Activated CD8-positive, alpha-beta memory T cell treated with anti-CD3 and anti-CD28 coated beads, Interleukin-2, amount 50 U/mL, for 1 hour (primary cell): ENCODE measurements around the gene LONP2.
A peak's percentile ranks its signal among the peaks of the same experiment; 100 is the strongest.
"Not testable (repeated sequence)": the region's sequence is repeated elsewhere in the genome, so short reads cannot be mapped to it uniquely, and the experiment has no call there.

Source experiments
- DNase-seq: peaks from one replicate; pipeline ENCODE4 v3.0.0-alpha.2; 2020; ENCODE audit errors: extremely low read depth

Gene LONP2

DNA sequence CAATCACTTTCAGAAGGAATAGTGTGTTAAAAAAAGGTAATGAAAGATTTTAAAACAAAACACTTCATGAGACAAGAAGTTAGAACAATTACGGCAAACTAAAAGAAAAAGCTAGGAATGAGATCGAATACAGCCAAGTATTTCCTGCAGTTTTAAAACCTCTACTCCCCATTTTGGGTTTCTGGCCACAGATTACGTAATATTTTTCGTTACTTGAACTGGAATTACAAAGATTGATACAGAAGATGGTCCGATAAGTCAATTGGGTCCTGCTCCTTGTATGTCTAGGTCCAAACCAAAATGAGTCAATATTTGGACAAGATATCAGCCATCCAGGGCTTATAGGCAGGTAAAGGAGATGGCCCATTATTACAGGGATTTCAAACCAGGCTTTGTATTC is 88.9 kb downstream of the LONP2 start:
- no peak for DNase-seq

DNA sequence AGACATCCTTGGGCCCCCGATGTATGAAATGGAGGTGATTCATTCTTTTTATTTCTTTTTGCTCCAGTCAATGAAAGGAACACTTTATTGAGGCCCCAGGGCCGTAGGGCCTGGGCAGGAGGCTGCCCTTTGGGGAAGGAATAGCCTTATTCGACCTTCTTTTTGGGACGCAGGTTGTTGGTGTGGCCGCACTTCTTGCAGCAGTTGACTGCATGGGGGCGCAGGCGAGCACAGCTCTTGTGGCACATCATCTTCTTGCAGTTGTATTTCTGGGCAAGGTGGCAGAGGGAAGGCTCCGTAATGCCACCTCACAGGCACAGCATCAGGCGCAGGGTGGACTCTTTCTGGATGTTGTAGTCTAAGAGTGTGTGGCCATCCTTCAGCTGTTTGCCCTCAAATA is 90.2 kb downstream of the LONP2 start:
- DNase-seq: no peak

DNA sequence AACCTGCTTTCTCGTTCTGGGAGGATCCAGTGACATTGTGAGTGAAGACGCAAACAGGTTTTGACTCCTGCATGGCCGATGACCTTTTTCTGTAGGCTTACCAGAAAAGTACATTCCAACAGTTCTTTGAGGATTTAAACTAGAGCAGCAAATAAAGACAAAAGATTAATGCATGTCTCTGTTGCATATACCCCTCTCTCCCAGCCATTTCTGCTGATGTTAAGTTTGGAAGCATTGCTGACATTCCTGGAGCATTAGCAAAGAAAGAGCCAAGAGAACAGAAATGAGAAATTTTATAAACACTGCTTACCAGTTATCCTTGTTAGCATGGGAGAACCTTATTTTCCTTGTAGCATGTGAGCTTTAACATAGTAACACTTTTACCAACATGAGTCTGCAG is 91.9 kb downstream of the LONP2 start:
- no peak for DNase-seq

DNA sequence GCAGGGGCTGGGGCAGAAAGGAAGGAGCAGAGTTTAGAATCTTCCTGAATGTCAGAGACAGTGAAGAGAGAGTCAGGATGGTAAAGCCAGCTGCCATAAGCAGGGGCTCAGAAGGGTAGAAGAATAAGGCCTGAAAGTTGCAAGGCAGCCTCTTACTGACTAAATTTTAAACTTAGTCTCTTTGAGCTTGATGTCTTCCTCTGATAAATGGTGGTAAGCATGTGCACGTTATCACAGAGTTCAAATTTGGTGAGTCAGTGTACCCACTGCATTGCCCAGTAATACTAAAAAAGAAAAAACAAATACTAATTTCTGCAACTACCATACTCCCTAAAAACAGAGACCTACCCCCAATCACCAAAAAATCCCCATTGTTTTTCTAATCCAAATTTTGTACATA is 96.0 kb downstream of the LONP2 start:
- no peak for DNase-seq

DNA sequence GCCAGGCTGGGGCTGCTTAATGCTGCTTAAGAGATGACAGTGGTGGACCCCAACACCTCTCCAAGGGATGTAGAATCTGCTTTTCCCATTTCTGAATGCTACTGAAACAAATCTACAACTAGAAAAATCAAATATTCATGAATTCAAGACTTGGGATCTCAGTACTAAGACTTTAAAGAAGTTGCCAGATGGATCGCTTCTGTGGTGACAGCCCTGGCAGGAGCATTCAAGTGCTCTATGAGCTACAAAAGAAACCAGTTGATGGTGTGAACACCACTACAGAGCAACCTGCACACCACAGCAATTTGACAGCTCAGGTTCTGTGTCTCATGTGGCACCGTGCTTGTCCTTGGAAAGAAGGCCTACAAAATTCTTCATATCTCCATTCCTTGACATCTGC is 98.5 kb downstream of the LONP2 start:
- no peak for DNase-seq

DNA sequence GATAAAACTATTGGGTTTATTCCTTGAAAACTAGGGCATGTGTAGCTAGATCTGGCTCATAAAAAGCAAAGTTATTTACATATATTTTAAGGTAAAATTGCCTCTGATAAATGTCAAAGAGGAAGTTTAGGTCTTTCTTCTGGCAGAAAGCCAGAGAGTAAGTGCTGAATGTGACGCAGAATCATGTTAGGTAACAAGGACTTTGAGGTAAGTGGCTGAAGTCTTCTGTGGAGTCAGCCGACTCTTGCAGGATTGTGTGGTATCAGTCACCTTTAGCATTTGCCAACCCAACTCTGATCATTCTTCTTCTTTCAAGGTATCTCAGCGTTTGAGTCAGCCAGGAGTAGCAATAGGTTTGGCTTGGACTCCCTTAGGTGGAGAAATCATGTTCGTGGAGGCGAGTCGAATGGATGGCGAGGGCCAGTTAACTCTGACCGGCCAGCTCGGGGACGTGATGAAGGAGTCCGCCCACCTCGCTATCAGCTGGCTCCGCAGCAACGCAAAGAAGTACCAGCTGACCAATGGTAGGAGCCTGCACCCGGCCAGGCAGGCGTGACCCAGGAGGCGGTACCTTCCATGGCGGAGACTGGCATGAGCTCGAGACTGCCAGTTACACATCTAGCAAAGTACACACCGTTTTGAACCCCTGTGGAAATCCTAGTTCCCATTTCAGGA is 103.2 kb downstream of the LONP2 start:
- DNase-seq: no peak

DNA sequence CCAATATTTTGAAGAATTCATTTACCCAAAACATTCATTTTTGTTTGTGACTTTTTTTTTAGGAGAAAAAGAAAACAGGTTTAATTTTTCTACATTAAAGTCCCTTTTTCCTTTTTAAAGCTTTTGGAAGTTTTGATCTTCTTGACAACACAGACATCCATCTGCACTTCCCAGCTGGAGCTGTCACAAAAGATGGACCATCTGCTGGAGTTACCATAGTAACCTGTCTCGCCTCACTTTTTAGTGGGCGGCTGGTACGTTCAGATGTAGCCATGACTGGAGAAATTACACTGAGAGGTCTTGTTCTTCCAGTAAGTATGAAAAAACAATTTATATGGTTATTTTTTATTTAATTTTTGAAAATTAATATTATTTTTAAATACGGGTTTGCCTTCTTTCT is 103.9 kb downstream of the LONP2 start:
- DNase-seq: no peak

DNA sequence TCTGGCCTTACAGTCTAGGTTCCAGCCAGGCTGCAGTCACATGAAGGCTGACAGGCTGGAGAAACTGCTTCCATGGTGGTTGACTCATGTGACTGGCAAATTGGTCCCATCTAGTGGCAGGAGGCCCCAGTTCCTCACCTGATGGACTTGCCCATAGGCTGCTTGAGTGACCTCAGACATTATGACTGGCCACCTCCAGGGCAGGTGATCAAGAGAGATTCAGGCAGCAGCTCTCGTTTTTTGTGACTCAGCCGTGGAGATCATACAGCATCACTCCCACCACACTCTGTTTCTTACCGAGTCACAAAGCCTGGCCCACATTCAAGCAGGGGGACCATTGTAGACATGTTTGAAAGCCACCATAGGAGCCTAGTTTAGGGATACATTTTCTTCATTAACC is 106.6 kb downstream of the LONP2 start:
- no peak for DNase-seq

DNA sequence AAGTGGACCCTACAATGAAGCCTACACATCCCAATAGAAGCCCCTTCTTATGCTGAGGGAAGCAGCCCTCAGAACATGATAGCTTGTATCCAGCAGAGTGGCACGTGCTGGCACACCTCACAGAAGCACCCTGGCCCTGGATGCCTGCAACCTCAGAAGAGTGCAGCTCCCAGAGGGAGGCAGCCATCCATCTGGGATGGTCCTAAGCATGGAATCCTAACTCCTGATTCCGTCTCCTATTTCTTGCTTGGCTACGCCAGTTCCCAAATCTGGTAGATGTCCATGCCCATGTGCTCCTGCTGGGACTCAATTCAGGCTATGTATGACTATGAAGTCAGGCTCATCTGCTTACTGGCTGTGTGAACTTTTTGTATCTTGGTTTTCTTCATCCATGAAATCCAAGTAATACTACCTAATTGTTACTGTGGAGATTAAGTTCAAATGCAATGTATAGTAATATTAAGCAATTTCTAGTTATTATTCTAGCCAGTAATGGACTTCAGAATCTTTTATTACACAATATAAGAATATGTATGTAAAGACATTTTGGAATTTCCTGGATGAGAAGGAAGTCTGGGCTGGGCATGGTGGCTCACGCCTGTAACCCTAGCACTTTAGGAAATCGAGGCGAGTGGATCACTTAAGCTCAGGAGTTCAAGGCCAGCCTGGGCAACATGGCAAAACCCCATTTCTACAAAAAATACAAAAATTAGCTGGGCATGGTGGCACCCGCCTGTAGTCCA is 108.7 kb downstream of the LONP2 start:
- no peak for DNase-seq

DNA sequence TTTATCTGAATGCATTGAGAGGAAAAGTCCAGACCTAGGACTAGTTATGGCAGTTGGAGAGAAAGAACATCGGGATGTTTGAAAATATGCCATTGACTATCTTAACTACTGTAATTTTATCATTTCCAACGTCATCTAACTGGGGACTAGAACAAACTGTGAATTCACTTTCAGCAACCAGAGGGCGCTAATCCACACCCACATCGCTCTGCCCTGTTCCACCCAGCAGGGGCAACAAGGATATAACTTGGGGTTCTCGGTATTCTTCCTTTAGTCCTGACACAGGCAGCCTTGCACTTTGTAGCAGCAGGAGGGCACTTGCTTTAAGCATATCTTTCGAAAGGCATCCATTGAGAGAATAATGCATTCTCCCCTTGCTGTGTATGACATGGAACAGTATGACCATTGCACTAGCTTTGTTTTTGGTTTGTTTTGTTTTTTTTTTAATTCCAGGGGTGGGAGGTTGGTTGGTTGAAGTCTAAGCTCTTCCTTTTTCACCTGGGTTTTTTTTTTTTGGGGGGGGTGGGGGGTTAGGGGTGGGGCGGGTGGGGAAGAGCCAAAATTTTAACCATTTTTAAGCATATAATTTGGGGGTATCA is 109.6 kb downstream of the LONP2 start:
- peak; percentile 40 for DNase-seq

DNA sequence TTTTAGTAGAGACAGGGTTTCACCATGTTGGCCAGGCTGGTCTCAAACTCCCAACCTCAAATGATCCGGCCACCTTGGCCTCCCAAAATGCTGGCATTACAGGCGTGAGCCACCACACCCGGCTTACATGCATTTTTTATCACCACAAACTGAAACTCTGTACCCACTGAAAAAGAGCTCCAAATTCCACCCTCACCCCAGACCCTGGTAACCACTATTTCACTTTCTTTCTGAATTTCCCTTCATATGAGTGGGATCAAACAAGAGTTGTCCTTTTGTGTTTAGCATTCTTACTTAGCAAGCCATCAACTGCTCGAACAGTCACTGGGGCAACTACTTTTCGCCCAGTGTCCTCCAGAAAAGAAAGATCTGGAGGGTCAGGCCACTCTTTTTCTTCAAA is 110.3 kb downstream of the LONP2 start:
- not testable (repeated sequence) for DNase-seq

DNA sequence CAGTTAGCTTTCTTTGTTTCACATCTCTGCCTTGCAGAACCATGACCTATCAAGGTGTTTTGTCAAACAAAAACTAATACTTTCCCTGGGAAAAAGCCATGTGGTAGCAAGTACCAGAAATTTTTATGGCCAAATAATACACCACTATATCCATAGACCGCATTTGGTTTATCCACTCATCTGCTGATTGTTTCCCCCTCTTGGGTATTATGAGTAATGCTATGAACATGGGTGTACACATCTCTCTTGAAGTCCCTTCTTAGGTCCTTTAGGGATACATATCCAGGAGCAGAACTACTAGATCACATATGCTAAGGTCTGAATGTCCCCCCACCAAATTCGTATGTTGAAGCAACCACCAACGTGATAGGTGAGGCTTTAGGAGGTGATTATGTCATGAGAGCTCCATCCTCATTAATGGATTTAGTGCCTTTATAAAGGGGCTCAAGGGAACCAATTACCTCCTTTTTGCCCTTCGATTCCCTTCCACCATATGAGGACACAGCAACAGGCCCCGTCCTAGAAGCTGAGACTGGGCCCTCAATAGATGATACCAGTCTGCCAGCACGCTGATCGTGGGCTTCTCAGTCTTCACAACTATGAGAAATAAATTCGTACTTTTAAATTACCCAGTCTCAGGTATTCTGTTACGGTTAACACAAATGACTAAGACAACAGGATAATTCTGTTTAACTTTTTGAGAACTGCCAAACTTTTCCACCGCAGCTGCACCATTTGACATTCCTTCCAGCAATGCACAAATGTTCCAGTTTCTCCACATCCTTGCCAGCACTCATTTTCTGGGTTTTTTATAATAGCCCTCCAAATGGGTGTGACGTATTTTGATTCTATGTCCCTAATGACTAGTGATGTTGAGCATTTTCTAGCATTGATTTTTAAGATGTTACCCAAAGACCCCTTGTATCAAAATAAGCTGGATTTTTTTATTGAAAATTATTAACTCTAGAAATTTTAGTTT is 111.1 kb downstream of the LONP2 start:
- no peak for DNase-seq

DNA sequence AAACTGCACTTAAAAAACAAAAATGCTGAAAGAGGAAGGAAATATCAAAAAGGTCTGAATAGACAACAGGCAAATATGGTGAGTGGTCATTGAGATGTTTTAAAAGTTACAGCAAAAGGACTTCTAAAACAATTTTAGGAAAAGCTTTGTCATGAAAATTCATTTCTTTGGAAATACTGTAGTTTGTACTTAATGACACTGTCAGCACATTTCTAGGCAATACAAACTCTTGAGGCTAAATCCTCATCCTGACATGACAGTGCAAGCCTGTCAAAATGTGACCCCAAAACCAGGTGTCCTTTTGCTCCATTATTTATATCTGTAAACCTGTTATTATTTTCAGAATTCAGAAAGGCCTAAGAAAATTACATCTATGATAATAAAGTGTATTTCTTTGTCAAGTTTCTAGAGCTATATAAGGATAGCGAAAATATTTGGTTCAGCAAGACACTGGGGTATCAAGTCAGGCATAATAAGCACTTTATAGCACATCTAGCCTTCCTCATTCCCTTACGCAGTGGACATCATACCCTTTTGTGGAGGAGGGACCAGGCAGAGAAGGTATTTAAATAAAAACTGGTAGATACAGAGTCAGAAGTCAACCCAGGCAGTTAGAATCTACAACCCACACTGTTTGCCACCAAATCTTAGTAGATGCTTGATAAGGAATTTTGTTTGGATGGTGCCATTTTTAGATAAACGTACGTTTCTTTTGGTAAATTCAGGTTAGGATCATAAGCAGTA is 112.7 kb downstream of the LONP2 start:
- no peak for DNase-seq

DNA sequence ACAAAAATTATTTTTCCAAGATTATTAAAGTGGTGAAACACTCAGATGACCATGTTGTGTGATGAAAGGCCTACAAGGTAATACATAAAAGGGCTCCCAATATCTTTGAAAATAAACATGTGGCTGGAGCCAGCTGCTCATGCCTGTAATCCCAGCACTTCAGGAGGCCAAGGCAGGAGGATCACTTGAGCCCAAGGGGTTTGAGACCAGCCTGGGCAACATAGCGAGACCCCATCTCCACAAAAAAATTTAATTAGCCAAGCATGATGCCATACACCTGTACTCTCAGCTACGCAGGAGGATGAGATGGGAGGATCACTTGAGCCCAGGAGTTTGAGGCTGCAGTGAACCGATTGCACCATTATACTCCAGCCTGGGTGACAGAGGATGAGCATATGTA is 114.3 kb downstream of the LONP2 start:
- DNase-seq: no peak

DNA sequence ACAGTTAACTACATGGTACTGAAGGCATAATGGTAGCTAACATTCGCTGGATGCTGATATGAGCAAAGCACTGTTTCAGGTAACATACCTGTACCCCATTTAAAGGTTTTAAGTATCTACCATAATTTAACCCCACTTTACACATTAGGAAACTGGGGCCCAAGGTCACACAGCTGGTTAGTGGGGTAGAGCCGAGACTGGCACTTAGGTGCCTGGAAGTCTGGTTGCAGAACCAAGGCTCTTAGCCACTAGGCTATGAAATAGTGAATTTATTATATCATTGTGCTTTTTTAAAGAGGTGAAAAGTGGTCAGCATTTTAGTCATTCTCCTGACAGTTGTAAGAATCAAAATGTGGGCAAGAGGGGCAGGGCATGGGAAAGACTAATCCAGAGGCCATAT is 115.9 kb downstream of the LONP2 start:
- DNase-seq: no peak

DNA sequence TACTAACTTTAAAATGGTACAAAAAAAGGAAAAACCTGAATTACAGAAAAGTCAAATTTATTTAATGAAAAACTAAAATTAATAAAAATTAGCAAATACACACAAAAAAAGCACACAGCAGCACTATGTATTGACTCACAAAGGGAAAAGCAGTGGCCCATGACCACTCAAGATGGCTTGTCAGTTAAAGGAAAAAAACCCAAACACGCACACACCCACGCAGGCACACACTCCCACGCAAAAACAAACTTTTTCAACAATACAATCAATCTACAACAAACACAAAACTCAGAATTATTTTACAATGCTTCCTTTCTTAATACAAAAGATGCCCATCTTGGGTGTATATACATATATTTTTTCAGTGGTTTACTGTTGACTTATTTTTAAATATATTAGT is 116.9 kb downstream of the LONP2 start:
- DNase-seq: no peak

DNA sequence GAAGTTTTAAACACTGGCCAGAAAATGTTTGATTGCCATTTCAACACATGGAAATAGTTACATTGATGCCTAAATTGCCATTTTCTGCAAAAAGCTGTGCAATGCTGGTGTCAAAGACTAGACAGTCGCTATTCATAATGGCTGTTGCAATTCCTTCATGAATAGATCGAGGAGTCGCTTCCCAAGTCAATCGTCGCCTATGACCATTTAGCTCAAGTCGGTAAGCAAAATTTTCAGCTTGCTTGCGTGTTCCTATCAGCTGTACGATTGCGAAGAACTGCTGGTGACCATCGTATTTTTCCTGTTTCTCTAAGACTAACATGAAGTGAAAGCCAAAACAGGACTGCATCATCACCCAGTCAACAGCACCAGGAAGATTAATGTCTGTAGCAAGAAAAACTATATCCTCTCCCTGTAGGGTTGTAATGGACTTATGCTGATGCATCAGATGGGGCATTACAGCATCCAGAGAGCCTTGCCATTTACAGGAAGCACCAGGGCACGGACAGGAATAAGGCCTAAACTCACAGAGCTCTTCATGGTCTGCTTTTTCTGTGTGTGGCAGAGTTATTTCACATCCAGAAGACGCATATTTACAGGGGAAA is 117.5 kb downstream of the LONP2 start:
- no peak for DNase-seq

DNA sequence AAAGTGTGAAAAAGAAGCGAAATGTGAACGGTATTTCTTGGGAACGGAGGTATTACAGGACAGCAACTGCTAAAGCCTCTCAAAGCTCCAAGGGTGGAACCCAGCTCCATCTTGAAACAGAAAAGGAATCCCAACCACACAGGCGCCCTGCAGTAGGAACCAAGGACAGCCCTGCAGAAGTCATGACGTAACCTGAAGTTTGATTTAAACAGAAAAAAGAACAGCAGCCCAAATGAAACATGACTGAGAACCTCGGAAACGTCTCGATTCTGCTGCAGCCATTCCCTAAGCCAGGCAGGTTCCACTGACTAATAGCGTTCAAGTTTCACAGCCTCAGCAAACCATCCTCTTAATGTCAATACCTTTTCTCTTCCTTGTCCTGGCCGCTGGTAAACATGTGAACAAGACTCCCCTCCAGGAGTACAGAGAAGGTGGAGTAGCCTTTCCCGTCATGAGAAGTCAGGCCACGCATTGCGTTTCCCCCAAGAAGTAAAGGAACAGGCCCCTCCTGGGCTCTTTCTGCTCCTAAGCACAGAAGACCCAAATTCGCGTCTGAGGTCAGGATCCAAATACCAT is 121.0 kb downstream of the LONP2 start:
- no peak for DNase-seq

DNA sequence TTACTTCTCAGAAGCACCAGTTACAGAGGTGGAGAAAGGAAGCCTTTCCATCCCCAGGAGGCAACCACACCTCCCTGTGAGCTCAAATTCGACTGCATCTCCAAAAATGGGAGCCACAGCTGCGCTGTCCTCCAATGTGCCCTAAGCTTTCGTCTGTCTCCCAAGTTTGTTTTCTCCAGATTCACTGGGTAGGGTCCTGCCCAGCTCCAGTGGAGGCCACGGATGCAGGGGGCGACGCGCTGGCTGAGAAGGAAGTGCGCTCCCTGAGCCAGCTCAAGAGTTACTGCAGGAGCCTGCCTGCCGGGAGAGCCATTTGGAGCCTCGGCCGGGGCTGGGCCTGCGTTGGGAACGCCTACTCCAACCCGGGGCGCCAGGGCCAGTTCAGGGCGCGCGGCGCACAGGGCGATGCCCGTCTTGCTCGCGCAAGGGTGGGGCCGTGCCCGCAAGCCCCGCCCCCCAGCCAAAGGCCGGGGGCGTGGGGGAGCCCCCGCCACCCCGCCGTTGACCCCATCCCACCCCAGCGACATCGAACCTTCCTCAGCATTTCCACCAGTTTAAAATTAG is 121.6 kb downstream of the LONP2 start:
- no peak for DNase-seq
